ENCODE results near the gene PRMT3.

DNA sequence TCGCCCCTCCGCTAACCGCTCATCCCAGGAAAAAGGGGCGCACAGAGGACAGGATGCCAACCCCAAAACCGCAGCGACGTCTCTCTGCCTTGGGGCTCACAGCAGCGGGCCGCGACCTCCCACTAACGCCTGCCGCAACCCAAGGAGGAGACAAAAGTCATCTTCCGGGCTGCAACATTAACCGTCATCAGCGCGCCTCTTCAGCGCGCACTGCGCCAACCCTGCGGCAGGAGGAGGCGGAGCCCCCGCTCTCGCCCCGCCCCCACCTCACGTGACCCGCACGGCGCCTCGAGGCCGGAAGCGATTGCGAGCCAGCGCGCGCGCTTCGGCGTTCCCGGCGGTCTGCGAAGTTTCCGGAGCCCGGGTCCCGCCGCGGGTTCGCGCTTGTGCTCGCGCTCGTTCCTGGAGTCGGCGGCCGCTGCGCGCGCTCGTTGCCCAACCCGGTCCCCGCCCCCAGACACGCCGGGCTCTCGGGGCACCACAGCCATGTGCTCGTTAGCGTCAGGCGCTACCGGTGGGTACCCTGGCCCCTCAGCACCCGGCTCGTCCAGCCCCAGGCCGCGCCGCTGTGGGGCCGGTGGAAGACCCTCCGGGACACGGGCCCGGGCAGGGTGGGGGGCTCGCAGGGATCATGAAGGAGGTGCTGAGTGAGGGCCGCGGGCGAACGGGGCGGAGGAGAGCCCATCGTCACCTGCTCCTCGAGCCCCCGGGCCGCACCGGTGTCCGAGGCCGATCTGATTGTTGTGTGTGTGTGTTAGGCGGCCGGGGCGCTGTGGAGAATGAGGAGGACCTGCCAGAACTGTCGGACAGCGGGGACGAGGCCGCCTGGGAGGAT is at the start of gene PRMT3:
- TF ChIP-seq, protein P1, sequence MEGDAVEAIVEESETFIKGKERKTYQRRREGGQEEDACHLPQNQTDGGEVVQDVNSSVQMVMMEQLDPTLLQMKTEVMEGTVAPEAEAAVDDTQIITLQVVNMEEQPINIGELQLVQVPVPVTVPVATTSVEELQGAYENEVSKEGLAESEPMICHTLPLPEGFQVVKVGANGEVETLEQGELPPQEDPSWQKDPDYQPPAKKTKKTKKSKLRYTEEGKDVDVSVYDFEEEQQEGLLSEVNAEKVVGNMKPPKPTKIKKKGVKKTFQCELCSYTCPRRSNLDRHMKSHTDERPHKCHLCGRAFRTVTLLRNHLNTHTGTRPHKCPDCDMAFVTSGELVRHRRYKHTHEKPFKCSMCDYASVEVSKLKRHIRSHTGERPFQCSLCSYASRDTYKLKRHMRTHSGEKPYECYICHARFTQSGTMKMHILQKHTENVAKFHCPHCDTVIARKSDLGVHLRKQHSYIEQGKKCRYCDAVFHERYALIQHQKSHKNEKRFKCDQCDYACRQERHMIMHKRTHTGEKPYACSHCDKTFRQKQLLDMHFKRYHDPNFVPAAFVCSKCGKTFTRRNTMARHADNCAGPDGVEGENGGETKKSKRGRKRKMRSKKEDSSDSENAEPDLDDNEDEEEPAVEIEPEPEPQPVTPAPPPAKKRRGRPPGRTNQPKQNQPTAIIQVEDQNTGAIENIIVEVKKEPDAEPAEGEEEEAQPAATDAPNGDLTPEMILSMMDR (IDR thresholded peaks at IDR 0.05; ENCODE audit: extremely low read depth in 1 of 2, insufficient read depth in 1 of 2, low read depth in 1 of 2, low read length in 2 of 2) = peak in 1 of 2 donors; percentile 99
- no peak for TF ChIP-seq EZH2 (IDR thresholded peaks at IDR 0.05; ENCODE audit: borderline replicate concordance, low read depth, low read length, severe bottlenecking)
- no peak for TF ChIP-seq JUN (IDR thresholded peaks at IDR 0.05; ENCODE audit: borderline replicate concordance, insufficient read depth, insufficient read length, low read depth)
- peak; percentile 97 for TF ChIP-seq POLR2A (IDR thresholded peaks at IDR 0.05; ENCODE audit: low read depth, low read length)
- TF ChIP-seq, protein P2, sequence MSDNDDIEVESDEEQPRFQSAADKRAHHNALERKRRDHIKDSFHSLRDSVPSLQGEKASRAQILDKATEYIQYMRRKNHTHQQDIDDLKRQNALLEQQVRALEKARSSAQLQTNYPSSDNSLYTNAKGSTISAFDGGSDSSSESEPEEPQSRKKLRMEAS (IDR thresholded peaks at IDR 0.05; ENCODE audit: insufficient read depth, insufficient read length) = peak; percentile 94
- TF ChIP-seq MYC (IDR thresholded peaks at IDR 0.05; ENCODE audit: low read depth, low read length) = no peak
- TF ChIP-seq POLR2AphosphoS5 (IDR thresholded peaks at IDR 0.05; ENCODE audit: insufficient read depth, low read depth, low read length) = peak; percentile 96
